ENCODE results near the gene MDH1.

Gene MDH1

DNA sequence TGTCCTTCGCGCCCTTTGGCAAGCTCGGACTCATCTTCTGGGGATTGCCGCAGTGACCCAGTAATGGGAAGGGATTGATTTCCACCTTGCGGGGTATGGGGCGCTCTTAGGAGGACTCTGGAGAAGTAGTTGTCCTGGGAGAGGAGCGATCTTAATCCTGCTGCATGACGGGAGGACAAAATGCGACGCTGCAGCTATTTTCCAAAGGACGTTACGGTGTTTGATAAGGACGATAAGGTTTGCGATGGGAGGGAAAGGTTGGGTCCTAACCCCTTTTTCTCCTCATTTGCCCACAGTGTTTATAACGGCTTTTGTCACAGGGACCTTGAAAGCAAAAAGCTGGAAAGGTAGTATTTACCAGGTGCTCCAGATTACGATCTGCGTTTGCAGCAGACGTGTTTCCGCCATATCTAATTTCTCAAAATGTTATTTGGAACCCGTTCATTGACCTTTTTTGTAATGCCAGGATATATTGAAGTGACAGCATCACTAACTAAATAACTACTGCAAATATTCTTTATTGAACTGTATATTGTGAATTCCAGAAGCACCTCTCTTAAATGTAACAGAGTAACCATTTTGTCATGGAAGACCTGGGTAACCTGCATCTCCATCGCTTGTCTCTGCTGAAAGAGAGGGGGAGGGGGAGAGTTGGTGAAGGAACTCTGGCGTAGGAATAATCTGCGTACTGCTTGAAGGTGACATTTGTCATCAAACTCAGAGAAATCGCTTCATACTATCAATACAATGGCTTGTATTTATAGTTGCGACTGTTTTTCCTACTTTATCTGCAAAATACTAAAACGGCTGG lies 590 bp downstream of the MDH1 start:
- TF ChIP-seq, protein P1, sequence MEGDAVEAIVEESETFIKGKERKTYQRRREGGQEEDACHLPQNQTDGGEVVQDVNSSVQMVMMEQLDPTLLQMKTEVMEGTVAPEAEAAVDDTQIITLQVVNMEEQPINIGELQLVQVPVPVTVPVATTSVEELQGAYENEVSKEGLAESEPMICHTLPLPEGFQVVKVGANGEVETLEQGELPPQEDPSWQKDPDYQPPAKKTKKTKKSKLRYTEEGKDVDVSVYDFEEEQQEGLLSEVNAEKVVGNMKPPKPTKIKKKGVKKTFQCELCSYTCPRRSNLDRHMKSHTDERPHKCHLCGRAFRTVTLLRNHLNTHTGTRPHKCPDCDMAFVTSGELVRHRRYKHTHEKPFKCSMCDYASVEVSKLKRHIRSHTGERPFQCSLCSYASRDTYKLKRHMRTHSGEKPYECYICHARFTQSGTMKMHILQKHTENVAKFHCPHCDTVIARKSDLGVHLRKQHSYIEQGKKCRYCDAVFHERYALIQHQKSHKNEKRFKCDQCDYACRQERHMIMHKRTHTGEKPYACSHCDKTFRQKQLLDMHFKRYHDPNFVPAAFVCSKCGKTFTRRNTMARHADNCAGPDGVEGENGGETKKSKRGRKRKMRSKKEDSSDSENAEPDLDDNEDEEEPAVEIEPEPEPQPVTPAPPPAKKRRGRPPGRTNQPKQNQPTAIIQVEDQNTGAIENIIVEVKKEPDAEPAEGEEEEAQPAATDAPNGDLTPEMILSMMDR (IDR thresholded peaks at IDR 0.05; ENCODE audit: control insufficient read depth, insufficient read depth, low read depth, low read length, missing control alignments): no peak
- H3K4me3 ChIP-seq (ENCODE audit: control insufficient read depth, low read depth, low read length): peak overlapping the region; percentile 69
- no peak for DNase-seq (ENCODE audit: low read depth)

DNA sequence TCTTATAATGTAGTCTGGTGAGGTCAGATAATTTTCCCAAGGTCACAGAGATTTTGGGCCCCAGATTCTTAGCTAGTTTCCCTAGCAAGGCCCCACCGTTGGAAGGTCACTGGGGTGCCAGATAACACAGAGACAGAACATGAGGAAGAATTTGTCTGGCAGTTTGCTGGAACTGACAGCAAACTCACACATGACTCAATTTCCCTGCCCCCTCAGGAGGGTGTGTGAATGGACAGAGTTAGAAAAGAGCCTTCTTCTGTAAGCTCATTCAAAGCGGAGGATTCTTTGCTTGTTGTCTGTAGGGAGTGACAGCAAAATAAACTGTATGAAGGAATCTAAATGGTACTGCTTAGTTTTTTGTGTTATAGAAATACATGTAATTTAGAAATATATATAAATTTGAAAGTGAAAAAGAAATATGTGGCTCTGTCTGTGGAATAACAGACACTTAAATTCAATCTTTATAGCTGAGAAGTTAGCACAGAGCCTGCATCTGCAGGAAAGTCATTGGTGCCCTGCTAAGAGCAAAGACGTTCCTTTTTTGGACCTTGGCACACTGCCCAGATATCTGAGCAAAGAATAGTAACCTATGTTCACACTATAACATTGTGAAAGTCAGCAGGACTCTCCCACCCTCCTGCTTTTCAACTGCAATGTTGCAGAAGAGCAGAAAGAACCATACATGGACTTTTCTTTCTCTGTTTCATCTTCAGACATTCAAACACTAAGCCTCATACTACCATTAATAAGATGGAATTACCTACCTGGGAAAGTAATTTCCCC lies 2.1 kb downstream of the MDH1 start:
- no peak for DNase-seq (ENCODE audit: low read depth)
- H3K4me3 ChIP-seq (ENCODE audit: control insufficient read depth, low read depth, low read length): no peak overlapping the region
- TF ChIP-seq, protein P1 (IDR thresholded peaks at IDR 0.05; ENCODE audit: control insufficient read depth, insufficient read depth, low read depth, low read length, missing control alignments): no peak

DNA sequence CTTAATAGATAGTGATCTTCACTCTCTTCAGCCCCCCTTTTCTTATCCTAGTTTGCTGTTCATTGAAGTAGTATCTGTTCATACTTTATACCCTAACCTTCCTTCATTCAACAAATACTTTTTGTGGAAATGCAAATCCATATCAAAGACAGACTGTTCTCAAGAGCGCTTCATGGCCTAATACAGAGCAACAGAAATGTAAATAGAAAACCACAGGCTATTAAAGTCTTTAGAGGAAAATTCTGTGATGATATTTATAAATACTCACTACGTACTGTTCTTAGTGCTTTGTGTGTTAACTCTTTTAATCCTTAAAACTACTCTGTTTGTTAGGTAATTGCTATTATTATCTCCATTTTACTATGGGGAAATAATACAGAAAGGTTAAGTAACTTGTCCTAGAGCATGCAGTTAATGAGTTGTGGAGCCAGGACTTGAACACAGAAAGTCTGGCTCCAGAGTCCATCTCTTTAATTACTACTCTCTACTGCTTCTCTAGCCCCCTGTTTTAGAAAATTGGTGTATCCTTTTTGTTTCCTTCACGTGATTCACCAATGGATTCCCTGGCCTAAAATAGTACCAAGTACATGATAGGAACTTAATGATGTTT lies 2.9 kb downstream of the MDH1 start:
- TF ChIP-seq, protein P1 (IDR thresholded peaks at IDR 0.05; ENCODE audit: control insufficient read depth, insufficient read depth, low read depth, low read length, missing control alignments): no peak
- DNase-seq (ENCODE audit: low read depth): no peak
- H3K4me3 ChIP-seq (ENCODE audit: control insufficient read depth, low read depth, low read length): no peak overlapping the region

DNA sequence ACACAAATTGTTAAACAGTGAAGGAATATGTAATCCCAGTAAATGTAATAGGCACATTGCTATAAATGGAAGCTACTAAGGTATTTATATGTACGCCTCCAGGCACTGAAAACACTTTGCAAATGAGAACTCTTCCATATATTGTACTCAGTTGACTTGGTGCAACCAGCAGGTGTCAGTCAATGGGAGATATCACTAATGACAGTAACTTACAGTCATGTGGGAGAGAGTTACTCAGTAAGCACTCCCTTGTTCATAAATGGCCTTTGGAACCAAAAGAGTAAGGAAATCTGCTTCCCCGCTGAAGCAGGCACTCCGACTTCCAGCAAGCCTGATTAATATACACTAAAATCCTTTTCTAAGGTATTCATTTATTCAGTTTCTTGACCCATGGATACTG lies 5.9 kb downstream of the MDH1 start:
- no peak for DNase-seq (ENCODE audit: low read depth)
- TF ChIP-seq, protein P1 (IDR thresholded peaks at IDR 0.05; ENCODE audit: control insufficient read depth, insufficient read depth, low read depth, low read length, missing control alignments): no peak
- no peak overlapping the region for H3K4me3 ChIP-seq (ENCODE audit: control insufficient read depth, low read depth, low read length)

DNA sequence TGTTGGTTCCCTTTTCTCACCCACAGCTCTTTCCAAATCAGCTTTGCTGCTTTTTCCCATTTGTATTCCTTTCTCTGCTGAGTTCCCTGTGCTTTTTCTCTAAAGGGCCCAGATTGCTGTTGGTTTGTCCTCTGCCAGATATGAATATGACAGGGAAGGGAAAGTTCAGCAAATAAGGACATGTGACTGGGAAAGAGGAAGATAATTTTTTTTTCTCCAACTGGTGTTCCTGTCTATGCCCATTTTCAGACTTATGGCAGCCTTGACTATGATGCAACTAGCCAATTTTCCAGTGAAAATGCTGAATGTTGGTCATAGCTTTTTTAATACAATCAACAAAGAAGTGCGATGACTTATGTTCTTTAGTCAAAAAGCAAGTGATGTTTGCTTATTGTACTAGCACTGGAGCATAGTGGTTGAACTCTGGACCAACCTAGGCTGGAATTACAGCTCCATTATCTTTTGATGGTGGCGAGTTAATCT lies 7.7 kb downstream of the MDH1 start:
- TF ChIP-seq, protein P1 (IDR thresholded peaks at IDR 0.05; ENCODE audit: control insufficient read depth, insufficient read depth, low read depth, low read length, missing control alignments): no peak
- H3K4me3 ChIP-seq (ENCODE audit: control insufficient read depth, low read depth, low read length): no peak overlapping the region
- DNase-seq (ENCODE audit: low read depth): no peak

DNA sequence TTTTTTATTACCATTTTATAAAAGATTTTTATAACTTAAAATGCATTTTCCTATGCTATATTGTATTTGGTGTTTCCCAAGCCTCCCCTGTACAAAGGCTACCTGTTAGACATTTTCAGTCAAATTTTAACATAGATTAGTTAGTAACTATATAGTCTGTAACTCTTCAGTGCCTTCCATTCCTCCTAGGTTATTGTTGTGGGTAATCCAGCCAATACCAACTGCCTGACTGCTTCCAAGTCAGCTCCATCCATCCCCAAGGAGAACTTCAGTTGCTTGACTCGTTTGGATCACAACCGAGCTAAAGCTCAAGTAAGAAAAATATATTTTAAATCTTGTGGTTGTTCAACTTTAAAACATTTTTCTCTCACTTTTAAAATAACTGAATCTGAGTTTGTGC lies 10.2 kb downstream of the MDH1 start:
- H3K4me3 ChIP-seq (ENCODE audit: control insufficient read depth, low read depth, low read length): no peak overlapping the region
- TF ChIP-seq, protein P1 (IDR thresholded peaks at IDR 0.05; ENCODE audit: control insufficient read depth, insufficient read depth, low read depth, low read length, missing control alignments): no peak
- DNase-seq (ENCODE audit: low read depth): no peak
